Measurements from ENCODE around the gene TMEM209. TPM values are rescaled to one million over a fixed set of nuclear protein-coding genes. Genes with fewer than 3 reads are reported as not detected.
A peak's percentile ranks its signal among the peaks of the same experiment; 100 is the strongest.
"Not testable (repeated sequence)": the region's sequence is repeated elsewhere in the genome, so short reads cannot be mapped to it uniquely, and the experiment has no call there.

Gene TMEM209
- total and polyA plus RNA-seq, 9 donors, result 8.5 to 12.7 (median 9.3) TPM

DNA sequence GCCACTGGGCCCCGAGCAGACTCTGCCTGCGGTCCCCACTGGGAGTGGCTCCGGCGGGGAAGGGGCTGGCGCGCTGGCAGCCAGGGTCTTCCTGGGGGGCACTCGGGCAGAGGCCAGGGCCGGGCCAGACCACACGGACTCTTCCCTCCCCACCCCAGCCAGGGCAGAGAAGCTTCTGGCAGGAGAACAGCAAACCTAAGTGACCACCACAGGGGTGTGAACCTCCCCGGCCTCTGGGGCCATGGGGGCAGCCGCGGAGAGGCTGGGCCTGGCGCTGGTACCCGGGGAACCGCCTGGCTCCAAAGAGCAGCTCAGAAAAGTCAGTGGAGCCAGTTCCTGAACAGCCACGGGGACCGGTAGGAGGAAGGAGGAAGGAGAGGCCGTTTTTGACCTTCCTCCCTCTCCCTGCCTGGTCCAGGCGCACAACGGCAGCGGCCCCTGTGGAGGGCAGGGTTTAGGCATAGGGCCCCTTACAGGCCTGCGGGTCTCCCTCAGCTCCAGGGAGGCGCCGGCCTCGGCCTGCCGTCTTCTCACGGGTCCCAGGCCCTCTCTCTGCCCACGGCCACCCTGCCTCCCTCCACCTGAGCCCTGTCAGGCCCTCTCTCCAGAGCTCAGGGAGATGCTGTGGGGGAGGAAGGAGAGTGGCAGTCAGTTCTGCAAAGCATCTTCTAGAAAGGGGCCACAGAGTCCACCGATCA lies 51.8 kb downstream of the TMEM209 start:
- peaks cover 44% of the 10 kb centered on the region for H3K4me1 ChIP-seq (ENCODE audit: control insufficient read depth, insufficient read depth, low read length)
- WGBS (ENCODE audit: insufficient coverage), result 25% methylated on average over 11 of the region's 29 CpGs
- peaks cover 5% of the 10 kb centered on the region for H3K36me3 ChIP-seq (ENCODE audit: control insufficient read depth, insufficient read depth, low read length)
- no peak overlapping the region for H3K4me3 ChIP-seq (ENCODE audit: low read length)
- H3K27me3 ChIP-seq (ENCODE audit: control insufficient read depth, insufficient read depth, low read length), result no peaks in the 10 kb centered on the region
- H3K27ac ChIP-seq (ENCODE audit: low read length), result peak overlapping the region; percentile 54
- peaks cover 2% of the 10 kb centered on the region for H3K9me3 ChIP-seq (replicated peaks; ENCODE audit: control insufficient read depth, low read depth, low read length)
- DNase-seq, result no peak

DNA sequence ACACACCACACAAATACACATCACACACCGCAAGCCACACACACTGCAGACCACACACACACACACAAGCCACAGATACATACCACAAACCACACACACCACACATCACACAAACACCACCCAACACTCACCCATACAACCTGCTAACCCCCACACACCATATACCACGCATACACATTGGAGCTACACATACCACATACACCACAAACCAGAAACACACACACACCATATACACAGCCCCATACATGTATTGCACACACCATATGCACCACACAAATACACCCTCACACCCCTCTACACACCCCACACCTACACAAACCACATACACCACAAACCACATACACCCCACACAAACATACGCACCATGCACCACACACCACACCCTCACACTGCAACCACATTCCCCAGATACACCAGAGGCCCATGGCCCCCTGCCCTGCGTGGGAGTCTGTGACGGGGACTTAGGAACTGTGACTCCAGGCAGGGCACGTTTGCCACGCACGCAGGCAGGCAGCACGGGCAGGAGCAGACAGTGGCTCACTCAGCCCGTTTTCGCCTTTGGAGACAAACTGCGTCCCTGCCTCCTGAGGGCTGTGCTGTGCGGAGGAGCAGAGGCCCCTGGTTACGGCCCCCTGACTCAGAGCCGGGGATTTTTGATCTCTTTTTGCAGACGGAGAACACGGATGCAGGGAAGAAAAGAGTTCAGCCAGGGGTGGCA lies 52.6 kb downstream of the TMEM209 start:
- peaks cover 2% of the 10 kb centered on the region for H3K9me3 ChIP-seq (replicated peaks; ENCODE audit: control insufficient read depth, low read depth, low read length)
- peak overlapping the region; percentile 54 for H3K27ac ChIP-seq (ENCODE audit: low read length)
- H3K27me3 ChIP-seq (ENCODE audit: control insufficient read depth, insufficient read depth, low read length), result no peaks in the 10 kb centered on the region
- 30% methylated on average over 17 of the region's 17 CpGs for WGBS (ENCODE audit: insufficient coverage)
- no peak overlapping the region for H3K4me3 ChIP-seq (ENCODE audit: low read length)
- peak; percentile 75 for DNase-seq
- H3K4me1 ChIP-seq (ENCODE audit: control insufficient read depth, insufficient read depth, low read length), result peaks cover 51% of the 10 kb centered on the region
- peaks cover 3% of the 10 kb centered on the region for H3K36me3 ChIP-seq (ENCODE audit: control insufficient read depth, insufficient read depth, low read length)

DNA sequence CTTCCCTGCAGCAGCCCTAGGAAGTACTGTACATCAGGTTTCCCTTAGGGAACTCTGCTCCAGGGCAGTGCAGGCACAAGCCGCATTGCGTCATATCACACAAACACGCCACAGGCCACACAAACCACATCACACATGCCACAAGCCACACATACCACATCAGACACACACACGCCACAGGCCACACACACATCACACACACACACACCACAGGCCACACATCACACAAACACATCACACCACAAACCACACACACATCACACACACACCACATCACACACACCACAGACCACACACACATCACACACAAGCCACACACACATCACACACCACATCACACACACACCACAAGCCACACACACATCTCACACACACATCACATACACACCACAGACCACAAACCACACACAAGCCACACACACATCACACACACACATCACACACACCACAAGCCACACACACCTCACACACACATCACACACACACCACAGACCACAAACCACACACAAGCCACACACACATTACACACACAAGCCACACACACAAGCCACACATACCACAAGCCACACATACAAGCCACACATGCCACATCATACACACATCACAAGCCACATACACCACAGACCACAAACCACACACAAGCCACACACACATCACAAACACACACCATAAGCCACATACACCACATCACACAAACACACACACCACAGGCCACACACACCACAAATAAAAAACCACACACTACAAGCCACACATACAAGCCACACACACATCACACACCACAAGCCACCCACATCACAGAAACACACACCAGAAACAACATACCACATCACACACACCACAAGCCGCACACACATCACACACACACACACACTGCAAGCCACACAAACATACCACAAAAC lies 53.4 kb downstream of the TMEM209 start:
- Histone ChIP-seq H3K9me3 (replicated peaks; ENCODE audit: control insufficient read depth, low read depth, low read length) (peaks cover 2% of the 10 kb centered on the region), H3K27ac (ENCODE audit: low read length) (no peak overlapping the region), H3K36me3 (ENCODE audit: control insufficient read depth, insufficient read depth, low read length) (no peaks in the 10 kb centered on the region), H3K4me3 (ENCODE audit: low read length) (no peak overlapping the region), H3K4me1 (ENCODE audit: control insufficient read depth, insufficient read depth, low read length) (peaks cover 54% of the 10 kb centered on the region), H3K27me3 (ENCODE audit: control insufficient read depth, insufficient read depth, low read length) (no peaks in the 10 kb centered on the region)
- 79% methylated on average over 5 of the region's 5 CpGs for WGBS (ENCODE audit: insufficient coverage)
- no peak for DNase-seq

DNA sequence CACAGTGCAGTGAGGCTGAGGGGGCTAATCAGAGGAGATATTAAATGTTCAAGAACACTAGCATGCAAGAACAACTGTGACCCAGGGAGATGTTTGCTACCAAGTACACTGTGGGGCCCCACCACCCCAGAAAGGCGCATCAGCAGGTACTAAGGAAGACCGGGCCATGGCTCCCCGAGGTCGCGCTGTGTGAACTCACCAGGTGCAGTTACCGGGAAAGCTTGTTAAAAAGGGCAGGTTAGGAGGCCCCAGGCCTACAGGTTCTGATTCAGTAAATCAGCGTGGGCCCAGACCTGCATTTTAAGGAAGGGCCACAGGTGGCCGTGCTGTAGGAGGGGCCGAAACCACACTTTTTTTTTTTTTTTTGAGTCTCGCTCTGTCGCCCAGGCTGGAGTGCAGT lies 54.6 kb downstream of the TMEM209 start:
- Histone ChIP-seq H3K4me3 (ENCODE audit: low read length) (no peak overlapping the region), H3K27ac (ENCODE audit: low read length) (no peak overlapping the region), H3K4me1 (ENCODE audit: control insufficient read depth, insufficient read depth, low read length) (peaks cover 53% of the 10 kb centered on the region), H3K36me3 (ENCODE audit: control insufficient read depth, insufficient read depth, low read length) (no peaks in the 10 kb centered on the region), H3K27me3 (ENCODE audit: control insufficient read depth, insufficient read depth, low read length) (no peaks in the 10 kb centered on the region), H3K9me3 (replicated peaks; ENCODE audit: control insufficient read depth, low read depth, low read length) (no peaks in the 10 kb centered on the region)
- no peak for DNase-seq
- 95% methylated on average over 7 of the region's 11 CpGs for WGBS (ENCODE audit: insufficient coverage)

DNA sequence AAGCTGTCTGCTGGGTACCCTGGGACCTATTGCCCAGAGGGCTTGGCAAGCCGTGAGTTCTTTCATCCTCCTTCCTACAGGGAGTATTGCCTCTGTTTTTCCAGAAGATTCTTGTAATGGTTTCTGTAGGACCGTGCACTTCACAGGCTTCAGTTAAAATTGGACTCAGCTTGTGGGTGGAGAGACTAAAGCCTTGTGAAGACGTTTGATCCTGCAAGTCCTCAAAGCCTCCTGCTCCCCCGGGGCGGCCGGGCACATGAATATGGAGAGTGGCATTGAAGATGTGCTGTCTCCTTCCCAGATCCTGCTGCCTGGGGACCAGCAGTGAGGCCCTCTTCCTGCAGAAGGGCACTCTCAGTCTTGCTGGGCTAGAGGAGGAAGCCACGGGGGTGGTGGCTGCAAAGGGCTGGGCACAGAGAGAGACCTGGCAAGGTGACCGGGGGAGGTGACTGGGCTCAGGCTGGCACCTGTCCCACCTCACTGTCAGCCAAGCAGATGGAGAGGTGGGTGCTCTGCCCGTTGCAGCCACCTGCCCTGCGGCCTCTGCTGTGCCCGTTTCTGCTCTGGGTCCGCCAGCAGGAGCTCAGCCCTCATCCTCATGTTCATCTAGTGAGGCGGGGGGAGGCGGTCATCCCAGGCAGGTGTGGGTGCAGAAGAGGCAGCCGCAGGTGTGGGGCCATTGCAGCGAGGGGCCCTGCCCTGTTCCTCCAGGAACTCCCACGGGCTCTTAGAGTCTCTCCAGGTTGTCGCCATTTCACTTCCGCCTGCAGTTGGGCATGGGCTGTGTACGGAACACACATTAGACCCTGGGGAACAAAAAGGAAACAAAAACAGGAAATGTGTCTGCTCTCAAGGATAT lies 55.7 kb downstream of the TMEM209 start:
- peaks cover 46% of the 10 kb centered on the region for H3K4me1 ChIP-seq (ENCODE audit: control insufficient read depth, insufficient read depth, low read length)
- H3K4me3 ChIP-seq (ENCODE audit: low read length), result no peak overlapping the region
- peak overlapping the region; percentile 29 for H3K27ac ChIP-seq (ENCODE audit: low read length)
- H3K36me3 ChIP-seq (ENCODE audit: control insufficient read depth, insufficient read depth, low read length), result no peaks in the 10 kb centered on the region
- no peak for DNase-seq
- no peaks in the 10 kb centered on the region for H3K27me3 ChIP-seq (ENCODE audit: control insufficient read depth, insufficient read depth, low read length)
- H3K9me3 ChIP-seq (replicated peaks; ENCODE audit: control insufficient read depth, low read depth, low read length), result no peaks in the 10 kb centered on the region
- WGBS (ENCODE audit: insufficient coverage), result 60% methylated on average over 17 of the region's 20 CpGs

DNA sequence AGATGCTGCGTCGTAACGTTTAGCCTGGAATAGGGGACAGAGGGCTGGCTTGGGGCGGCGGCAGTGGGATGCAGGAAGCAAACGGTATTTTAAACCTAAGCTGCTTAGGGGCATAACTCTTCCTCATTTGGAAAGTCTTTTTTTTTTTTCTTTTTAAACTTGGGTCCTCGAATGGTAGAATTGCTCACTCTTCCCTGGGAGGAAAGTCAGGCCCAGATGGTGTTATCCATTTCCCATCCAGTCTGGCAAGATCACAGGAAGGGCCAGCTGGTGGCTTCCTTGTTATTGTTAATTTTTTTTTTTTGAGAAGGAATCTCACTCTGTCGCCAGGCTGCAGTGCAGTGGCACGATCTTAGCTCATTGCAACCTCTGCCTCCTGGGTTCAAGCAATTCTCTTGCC lies 56.6 kb downstream of the TMEM209 start:
- WGBS (ENCODE audit: insufficient coverage), result no CpG with 5 or more reads among the region's 9 CpGs
- H3K27ac ChIP-seq (ENCODE audit: low read length), result peak overlapping the region; percentile 47
- no peaks in the 10 kb centered on the region for H3K27me3 ChIP-seq (ENCODE audit: control insufficient read depth, insufficient read depth, low read length)
- no peaks in the 10 kb centered on the region for H3K9me3 ChIP-seq (replicated peaks; ENCODE audit: control insufficient read depth, low read depth, low read length)
- peaks cover 41% of the 10 kb centered on the region for H3K4me1 ChIP-seq (ENCODE audit: control insufficient read depth, insufficient read depth, low read length)
- H3K36me3 ChIP-seq (ENCODE audit: control insufficient read depth, insufficient read depth, low read length), result no peaks in the 10 kb centered on the region
- DNase-seq, result peak; percentile 69
- H3K4me3 ChIP-seq (ENCODE audit: low read length), result no peak overlapping the region

DNA sequence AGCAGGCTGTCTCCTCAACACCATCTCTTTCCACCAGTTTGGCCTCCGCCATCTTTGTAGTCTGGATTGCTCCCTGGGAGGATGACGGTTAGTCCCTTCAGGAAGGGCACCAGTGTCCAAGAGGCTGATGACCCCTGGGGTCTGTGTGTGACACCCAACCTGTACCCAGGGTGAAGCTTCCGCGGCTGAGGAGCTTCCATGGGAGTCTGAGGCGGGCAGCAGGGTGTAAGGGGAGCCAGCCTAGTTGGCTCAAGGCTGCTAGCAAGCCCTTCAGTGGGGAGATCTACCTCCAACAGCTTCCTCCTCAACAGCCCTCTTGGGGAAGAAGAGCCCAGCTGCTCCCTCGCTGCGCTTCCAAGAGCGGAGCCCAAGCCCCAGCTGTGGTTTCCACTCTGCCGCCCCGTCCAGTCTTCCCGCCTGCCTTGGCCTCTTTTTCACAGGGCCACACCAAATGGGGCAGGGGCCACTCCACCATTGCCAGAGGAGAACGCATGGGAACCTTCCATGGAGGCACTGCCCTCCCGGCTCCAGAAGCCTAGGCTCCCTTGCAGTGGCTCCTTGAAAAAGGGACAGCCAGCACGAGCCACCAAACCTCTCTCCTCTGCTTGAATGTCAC lies 57.4 kb downstream of the TMEM209 start:
- Histone ChIP-seq H3K27ac (ENCODE audit: low read length) (no peak overlapping the region), H3K4me1 (ENCODE audit: control insufficient read depth, insufficient read depth, low read length) (peaks cover 37% of the 10 kb centered on the region), H3K36me3 (ENCODE audit: control insufficient read depth, insufficient read depth, low read length) (peaks cover 4% of the 10 kb centered on the region), H3K9me3 (replicated peaks; ENCODE audit: control insufficient read depth, low read depth, low read length) (no peaks in the 10 kb centered on the region), H3K4me3 (ENCODE audit: low read length) (no peak overlapping the region), H3K27me3 (ENCODE audit: control insufficient read depth, insufficient read depth, low read length) (no peaks in the 10 kb centered on the region)
- DNase-seq, result no peak
- 90% methylated on average over 11 of the region's 14 CpGs for WGBS (ENCODE audit: insufficient coverage)

DNA sequence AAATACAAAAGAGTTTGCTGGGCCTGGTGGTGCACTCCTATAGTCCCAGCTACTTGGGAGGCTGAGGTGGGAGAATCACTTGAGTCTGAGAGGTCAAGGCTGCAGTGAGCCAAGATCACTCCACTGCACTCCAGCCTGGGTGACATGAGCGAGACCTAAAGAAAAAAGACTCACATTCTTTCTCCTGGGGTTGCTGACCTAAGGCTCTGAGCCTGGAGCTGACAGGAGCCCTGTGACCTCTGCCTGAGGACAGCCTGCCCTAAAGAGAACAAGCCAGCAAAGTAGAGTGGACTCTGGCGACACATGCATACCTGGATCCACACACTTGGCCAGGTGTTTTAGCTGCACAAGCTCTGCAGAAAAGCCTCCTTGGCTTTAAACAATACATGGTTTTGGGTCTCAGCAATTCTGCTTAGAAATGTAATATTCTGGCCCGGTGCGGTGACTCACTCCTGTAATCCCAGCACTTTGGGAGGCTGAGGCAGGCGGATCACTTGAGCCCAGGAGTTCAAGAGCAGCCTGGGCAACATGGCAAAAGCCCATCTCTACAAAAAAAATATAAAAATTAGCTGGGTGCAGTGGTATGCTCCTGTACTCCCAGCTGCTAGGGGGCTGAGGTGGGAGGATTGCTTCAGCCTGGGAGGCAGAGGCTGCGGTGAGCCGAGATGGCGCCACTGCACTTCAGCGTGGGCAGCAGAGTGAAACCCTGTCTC lies 58.4 kb downstream of the TMEM209 start:
- H3K27me3 ChIP-seq (ENCODE audit: control insufficient read depth, insufficient read depth, low read length), result no peaks in the 10 kb centered on the region

DNA sequence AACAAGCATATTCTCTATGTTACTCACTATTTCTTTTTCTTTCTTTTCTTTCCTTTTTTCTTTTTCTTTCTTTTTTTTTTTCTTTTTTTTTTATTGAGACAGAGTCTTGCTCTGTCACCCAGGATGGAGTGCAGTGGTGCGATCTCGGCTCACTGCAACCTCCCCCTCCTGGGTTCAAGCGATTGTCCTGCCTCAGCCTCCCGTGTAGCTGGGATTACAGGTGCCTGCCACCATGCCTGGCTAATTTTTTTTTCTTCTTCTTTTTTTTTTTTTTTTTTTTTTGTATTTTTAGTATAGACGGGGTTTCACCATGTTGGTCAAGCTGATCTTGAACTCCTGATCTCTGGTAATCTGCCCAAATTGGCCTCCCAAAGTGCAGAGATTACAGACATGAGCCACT lies 59.1 kb downstream of the TMEM209 start:
- DNase-seq; H3K27ac ChIP-seq (ENCODE audit: low read length): not testable (repeated sequence)
- WGBS (ENCODE audit: insufficient coverage), result no CpG with 5 or more reads among the region's 5 CpGs

More for the DNA sequence above, 58.4 kb downstream of the TMEM209 start:
- no peak for DNase-seq
- Histone ChIP-seq H3K4me3 (ENCODE audit: low read length) (no peak overlapping the region), H3K36me3 (ENCODE audit: control insufficient read depth, insufficient read depth, low read length) (peaks cover 7% of the 10 kb centered on the region), H3K4me1 (ENCODE audit: control insufficient read depth, insufficient read depth, low read length) (peaks cover 44% of the 10 kb centered on the region), H3K9me3 (replicated peaks; ENCODE audit: control insufficient read depth, low read depth, low read length) (no peaks in the 10 kb centered on the region), H3K27ac (ENCODE audit: low read length) (no peak overlapping the region)
- 75% methylated on average over 4 of the region's 9 CpGs for WGBS (ENCODE audit: insufficient coverage)

More for the DNA sequence above, 59.1 kb downstream of the TMEM209 start:
- peaks cover 51% of the 10 kb centered on the region for H3K4me1 ChIP-seq (ENCODE audit: control insufficient read depth, insufficient read depth, low read length)
- H3K36me3 ChIP-seq (ENCODE audit: control insufficient read depth, insufficient read depth, low read length); H3K27me3 ChIP-seq (ENCODE audit: control insufficient read depth, insufficient read depth, low read length); H3K4me3 ChIP-seq (ENCODE audit: low read length); H3K9me3 ChIP-seq (replicated peaks; ENCODE audit: control insufficient read depth, low read depth, low read length): not testable (repeated sequence)
